Measurements from ENCODE around the gene TAOK2.

TAOK2 gene

DNA sequence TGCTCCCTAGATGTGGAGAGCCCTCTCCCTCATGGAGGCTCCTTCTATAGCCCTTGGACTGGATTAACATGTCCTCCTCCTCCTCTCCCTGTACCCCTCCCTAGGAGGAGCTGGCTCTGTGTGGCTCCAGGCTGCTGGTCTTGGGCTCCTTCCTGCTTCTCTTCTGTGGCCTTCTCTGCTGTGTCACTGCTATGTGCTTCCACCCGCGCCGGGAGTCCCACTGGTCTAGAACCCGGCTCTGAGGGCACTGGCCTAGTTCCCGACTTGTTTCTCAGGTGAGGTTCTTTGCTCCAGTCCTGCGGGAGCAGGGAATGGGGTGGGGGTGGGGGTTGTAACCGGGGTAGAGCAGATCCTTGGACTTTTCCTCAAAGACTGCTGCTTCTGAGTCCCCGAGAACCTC is 2.4 kb upstream of the TAOK2 start:
- DNase-seq (ENCODE audit: insufficient read length) = no peak
- TF ChIP-seq POLR2A (IDR thresholded peaks at IDR 0.05; ENCODE audit: low read depth, low read length) (no peak), TAF1 (IDR thresholded peaks at IDR 0.05; ENCODE audit: borderline replicate concordance, low read depth, low read length) (no peak), POLR2AphosphoS5 (IDR thresholded peaks at IDR 0.05; ENCODE audit: low read depth, low read length) (no peak)
- FAIRE-seq = no peak

GRCh38 chr16:29972500-29972899 is 1.2 kb upstream of the TAOK2 start:
- no peak for FAIRE-seq
- no peak for DNase-seq (ENCODE audit: insufficient read length)
- TF ChIP-seq TAF1 (IDR thresholded peaks at IDR 0.05; ENCODE audit: borderline replicate concordance, low read depth, low read length) = no peak
- no peak for TF ChIP-seq POLR2A (IDR thresholded peaks at IDR 0.05; ENCODE audit: low read depth, low read length)
- no peak for TF ChIP-seq POLR2AphosphoS5 (IDR thresholded peaks at IDR 0.05; ENCODE audit: low read depth, low read length)

- FAIRE-seq (no peak), DNase-seq (ENCODE audit: insufficient read length) (no peak)
- TF ChIP-seq POLR2A (IDR thresholded peaks at IDR 0.05; ENCODE audit: low read depth, low read length) (no peak), POLR2AphosphoS5 (IDR thresholded peaks at IDR 0.05; ENCODE audit: low read depth, low read length) (no peak), TAF1 (IDR thresholded peaks at IDR 0.05; ENCODE audit: borderline replicate concordance, low read depth, low read length) (no peak)
These were observed 680 bp upstream of the TAOK2 start for GRCh38 chr16:29972992-29973383.

DNA sequence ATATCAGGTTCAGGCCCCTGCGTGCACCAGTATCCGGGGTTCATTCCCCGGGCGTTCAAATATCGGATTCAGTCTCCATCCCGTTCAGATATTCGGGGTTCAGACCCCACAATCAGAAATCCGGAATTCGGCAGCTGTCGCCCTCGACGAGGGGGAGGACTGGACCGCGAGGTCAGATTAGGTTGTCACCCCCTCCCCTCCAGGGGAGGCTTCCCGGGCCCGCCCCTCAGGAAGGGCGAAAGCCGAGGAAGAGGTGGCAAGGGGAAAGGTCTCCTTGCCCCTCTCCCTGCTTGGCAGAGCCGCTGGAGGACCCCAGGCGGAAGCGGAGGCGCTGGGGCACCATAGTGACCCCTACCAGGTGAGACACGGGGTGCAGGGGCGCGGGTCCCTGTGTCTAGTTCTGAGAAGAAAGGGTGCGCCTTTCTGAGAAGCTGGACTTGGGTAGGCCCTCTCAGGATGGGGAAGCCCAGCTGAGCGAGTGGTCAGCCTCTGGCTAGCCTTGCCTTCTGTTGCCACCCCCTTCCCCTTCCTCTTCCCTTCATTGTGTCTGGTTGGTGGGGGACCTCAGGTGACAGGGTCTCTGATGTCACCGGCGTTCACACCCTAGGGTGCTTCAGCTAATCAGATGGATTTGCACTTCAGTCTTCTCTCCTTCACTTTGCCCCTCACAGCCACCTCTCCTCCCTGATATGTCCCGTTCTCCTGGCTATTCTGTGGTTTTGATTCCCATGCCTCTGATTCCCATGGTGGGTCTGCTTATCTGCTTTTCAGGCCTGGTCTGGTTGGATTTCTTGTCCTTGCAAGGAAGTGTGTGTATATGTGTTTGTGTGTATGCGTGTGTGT is 844 bp downstream of the TAOK2 start:
- TF ChIP-seq POLR2A (IDR thresholded peaks at IDR 0.05; ENCODE audit: low read depth, low read length) (no peak), TAF1 (IDR thresholded peaks at IDR 0.05; ENCODE audit: borderline replicate concordance, low read depth, low read length) (no peak), POLR2AphosphoS5 (IDR thresholded peaks at IDR 0.05; ENCODE audit: low read depth, low read length) (no peak)
- no peak for DNase-seq (ENCODE audit: insufficient read length)
- FAIRE-seq = no peak

DNA sequence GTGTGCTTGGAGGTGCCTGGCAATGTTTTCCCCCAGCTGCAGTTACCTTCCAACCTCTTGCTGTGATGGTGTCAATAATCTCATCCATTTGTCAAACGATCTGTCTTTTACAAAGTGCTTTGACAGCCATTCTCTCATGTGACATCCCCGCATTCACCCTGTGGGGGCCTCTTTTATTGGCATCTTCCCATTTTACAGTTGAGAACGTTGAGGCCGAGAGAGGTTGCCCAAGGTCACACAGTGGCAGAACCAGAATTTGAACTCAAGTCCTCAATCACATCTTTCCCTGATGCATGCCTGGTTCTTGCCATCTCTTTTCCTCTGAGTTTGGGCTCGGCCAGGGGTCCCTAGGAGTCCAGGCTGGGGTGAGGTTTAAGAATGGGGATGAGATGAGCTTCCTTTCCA is 1.5 kb downstream of the TAOK2 start:
- DNase-seq (ENCODE audit: insufficient read length) (no peak), FAIRE-seq (no peak)
- TF ChIP-seq POLR2AphosphoS5 (IDR thresholded peaks at IDR 0.05; ENCODE audit: low read depth, low read length) (no peak), TAF1 (IDR thresholded peaks at IDR 0.05; ENCODE audit: borderline replicate concordance, low read depth, low read length) (no peak), POLR2A (IDR thresholded peaks at IDR 0.05; ENCODE audit: low read depth, low read length) (no peak)

DNA sequence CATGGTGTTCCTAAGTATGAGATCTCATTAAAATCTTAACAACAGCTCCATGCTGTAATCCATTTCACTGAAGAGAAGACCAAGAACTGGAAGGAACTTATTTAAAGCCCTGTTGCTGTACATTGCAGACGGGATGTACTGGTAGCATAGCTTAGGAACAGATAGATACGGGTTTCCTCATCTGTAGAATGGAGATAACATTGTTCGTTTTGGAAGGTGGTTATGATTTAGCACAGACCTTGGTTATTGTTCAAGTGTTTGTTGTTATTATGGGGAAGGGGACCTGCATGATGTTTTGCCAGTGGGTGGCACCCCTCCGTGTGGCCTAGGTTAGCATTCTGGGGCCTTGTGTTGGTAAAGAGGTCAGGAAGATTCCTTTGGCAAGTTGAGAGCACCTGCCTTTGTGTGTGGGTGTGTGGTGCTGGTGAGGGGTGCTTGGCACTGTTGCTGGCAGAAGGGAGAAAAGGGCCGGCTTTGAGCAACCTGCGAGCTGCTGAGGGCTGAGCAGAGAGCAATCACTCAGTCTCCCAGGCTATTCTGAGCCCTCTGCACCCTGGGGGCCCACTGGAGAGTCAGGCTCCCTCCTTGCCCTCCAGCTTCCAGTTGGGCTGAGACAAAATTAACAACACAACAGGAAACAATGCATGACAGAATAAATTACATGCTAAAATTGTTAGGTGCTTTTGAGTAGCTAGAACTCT is 2.3 kb downstream of the TAOK2 start:
- no peak for FAIRE-seq
- TF ChIP-seq TAF1 (IDR thresholded peaks at IDR 0.05; ENCODE audit: borderline replicate concordance, low read depth, low read length) (no peak), POLR2A (IDR thresholded peaks at IDR 0.05; ENCODE audit: low read depth, low read length) (no peak), POLR2AphosphoS5 (IDR thresholded peaks at IDR 0.05; ENCODE audit: low read depth, low read length) (no peak)
- DNase-seq (ENCODE audit: insufficient read length) = no peak

DNA sequence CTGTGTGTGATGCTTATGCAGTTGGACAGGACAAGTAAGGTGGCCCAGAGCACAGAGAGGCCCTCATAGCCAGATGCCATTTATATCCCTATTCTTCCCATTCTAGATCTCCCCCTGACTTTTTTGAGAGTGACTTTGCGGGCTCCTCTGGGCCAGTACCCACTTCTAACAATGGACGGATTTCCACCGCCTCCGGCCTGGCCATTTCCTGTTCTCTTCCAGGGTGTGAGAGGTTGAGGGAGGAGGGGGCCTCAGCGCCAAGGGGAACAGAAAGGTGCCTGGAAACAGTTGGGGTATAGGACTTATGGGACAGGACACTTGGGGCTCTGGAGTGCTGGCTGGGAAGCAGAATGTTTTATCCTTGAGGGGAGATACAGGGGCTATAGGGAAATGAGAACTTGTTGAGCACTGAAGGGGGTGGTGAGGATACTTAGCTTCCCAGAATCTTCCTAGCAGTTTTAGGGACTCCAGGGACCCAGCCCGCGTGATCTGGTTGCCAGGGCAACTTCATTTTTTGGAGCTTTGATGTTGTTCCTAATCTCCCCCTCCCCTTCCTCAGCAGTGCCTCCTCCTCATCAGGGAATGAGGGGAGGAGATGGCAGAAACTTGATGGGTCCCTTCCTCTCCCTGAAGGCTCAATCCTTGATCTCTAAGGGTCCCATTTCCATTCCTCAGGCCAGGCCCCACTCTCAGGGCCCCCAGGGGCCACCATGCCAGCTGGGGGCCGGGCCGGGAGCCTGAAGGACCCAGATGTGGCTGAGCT is 3.6 kb downstream of the TAOK2 start:
- FAIRE-seq = no peak
- TF ChIP-seq POLR2AphosphoS5 (IDR thresholded peaks at IDR 0.05; ENCODE audit: low read depth, low read length) = no peak
- TF ChIP-seq TAF1 (IDR thresholded peaks at IDR 0.05; ENCODE audit: borderline replicate concordance, low read depth, low read length) = no peak
- TF ChIP-seq POLR2A (IDR thresholded peaks at IDR 0.05; ENCODE audit: low read depth, low read length) = no peak
- DNase-seq (ENCODE audit: insufficient read length) = no peak

DNA sequence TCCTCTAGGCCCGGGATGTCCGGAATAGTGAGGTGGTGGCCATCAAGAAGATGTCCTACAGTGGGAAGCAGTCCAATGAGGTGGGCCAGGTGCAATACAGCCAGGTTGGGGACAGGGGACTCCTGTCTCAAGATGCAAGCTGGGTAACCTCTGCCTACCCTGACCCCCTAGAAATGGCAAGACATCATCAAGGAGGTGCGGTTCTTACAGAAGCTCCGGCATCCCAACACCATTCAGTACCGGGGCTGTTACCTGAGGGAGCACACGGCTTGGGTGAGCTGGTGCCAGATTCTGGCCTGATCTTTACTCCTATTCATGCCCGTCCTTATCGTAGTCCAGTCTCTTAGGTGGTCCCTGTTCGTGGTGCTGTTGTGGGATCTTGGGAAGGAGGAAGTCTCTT is 4.4 kb downstream of the TAOK2 start:
- DNase-seq (ENCODE audit: insufficient read length) = no peak
- no peak for FAIRE-seq
- no peak for TF ChIP-seq POLR2A (IDR thresholded peaks at IDR 0.05; ENCODE audit: low read depth, low read length)
- no peak for TF ChIP-seq POLR2AphosphoS5 (IDR thresholded peaks at IDR 0.05; ENCODE audit: low read depth, low read length)
- no peak for TF ChIP-seq TAF1 (IDR thresholded peaks at IDR 0.05; ENCODE audit: borderline replicate concordance, low read depth, low read length)

GRCh38 chr16:29978564-29979270 is 5.0 kb downstream of the TAOK2 start:
- TF ChIP-seq POLR2AphosphoS5 (IDR thresholded peaks at IDR 0.05; ENCODE audit: low read depth, low read length) (no peak), POLR2A (IDR thresholded peaks at IDR 0.05; ENCODE audit: low read depth, low read length) (no peak)
- no peak for FAIRE-seq
- no peak for DNase-seq (ENCODE audit: insufficient read length)

GRCh38 chr16:29982560-29983419 is 9.1 kb downstream of the TAOK2 start:
- DNase-seq (ENCODE audit: insufficient read length) (no peak), FAIRE-seq (no peak)
- no peak for TF ChIP-seq POLR2AphosphoS5 (IDR thresholded peaks at IDR 0.05; ENCODE audit: low read depth, low read length)
- no peak for TF ChIP-seq TAF1 (IDR thresholded peaks at IDR 0.05; ENCODE audit: borderline replicate concordance, low read depth, low read length)
- no peak for TF ChIP-seq POLR2A (IDR thresholded peaks at IDR 0.05; ENCODE audit: low read depth, low read length)

Data from GM12892 (cell line).